ENCODE measurements around the gene BACE2.

Gene BACE2

DNA sequence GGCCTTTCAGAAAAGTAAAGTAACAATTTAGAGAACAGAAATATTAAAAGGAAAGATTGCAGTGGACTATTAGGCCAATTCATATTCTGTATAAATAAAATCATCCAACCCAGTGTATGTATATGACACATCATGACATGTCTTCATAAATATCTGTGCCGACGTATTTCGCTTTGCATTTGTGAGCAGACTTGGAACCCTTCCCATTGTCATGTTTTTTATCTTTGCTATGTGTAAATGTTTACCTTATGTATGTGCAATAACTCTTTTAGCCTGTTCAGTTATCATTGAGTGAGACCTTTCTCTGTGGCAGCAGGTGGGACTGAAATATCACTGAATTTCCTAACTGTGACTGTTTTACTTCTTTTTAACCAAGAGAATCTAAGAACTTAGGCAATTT, 90.7 kb downstream of the BACE2 start:
- Histone ChIP-seq H3K36me3 (ENCODE audit: insufficient read depth, low read depth, low read length) (no peaks in the 10 kb centered on the region), H3K27me3 (ENCODE audit: insufficient read depth, low read length) (no peaks in the 10 kb centered on the region), H3K27ac (ENCODE audit: low read length) (no peak overlapping the region), H3K4me1 (ENCODE audit: insufficient read depth, low read length) (no peaks in the 10 kb centered on the region), H3K9ac (ENCODE audit: low read depth, low read length) (no peak overlapping the region), H3K4me3 (ENCODE audit: low read length) (no peak overlapping the region), H3K9me3 (ENCODE audit: insufficient read depth, low read depth, low read length) (peaks cover 4% of the 10 kb centered on the region; the same call in 1 of the 2 replicates)

DNA sequence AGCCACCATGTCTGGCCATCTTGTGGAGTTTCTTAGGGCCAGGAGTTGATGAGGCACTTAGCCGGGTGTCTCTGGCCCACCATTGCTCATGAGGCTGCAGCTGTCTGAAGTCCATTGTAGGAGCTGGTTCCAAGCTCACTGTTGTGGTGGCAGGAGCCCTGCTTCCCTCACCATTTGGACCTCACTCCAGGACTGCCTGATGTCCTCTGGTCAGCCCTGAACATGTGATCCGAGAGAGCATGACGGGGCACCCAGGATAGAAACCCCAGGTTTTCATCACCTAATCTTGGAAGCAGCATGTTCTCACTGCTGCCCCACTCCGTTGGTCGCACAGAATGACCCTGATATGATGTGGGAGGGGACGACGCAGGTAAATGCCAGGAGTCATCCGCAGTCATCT, 92.5 kb downstream of the BACE2 start:
- Histone ChIP-seq H3K9me3 (ENCODE audit: insufficient read depth, low read depth, low read length) (no peaks in the 10 kb centered on the region), H3K4me1 (ENCODE audit: insufficient read depth, low read length) (no peaks in the 10 kb centered on the region), H3K4me3 (ENCODE audit: low read length) (no peak overlapping the region), H3K27me3 (ENCODE audit: insufficient read depth, low read length) (no peaks in the 10 kb centered on the region), H3K9ac (ENCODE audit: low read depth, low read length) (no peak overlapping the region), H3K36me3 (ENCODE audit: insufficient read depth, low read depth, low read length) (no peaks in the 10 kb centered on the region), H3K27ac (ENCODE audit: low read length) (no peak overlapping the region)

DNA sequence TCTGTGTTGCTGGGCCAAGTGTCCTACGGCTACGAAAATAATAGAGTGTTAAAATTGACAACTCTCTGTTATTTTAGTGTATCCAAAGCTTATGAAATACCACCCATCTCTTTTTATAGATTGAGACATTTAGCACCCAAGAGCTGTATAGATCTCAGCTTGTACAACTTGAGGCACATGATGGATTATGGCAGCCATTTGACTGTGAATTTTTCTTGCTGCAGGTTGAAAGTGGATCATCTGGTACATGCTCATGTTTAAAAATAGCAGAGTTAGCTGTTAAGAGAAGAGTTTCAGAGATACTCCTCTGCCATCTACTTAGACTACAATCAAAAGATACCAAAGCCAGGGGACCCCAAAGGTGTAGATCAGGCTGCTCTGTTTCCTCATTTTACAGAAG, 99.4 kb downstream of the BACE2 start:
- Histone ChIP-seq H3K9ac (ENCODE audit: low read depth, low read length) (no peak overlapping the region), H3K36me3 (ENCODE audit: insufficient read depth, low read depth, low read length) (no peaks in the 10 kb centered on the region), H3K4me3 (ENCODE audit: low read length) (no peak overlapping the region)

DNA sequence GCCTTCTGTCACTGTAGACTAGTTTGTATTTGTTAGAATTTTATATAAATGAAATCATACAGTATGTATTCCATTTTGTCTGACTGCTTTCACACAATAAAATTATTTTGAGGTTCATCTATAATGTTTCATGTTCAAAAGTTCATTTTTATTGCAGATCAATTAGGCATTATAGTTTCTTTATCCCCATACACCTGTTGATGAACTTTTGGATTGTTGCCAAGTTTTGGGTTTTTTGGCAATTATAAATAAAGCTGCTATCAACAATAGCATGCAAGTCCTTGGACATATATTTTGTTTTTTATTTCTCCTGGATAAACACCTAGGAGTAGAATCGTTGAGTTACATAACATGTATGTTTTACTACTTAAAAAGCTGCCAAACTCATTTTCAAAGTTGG, 101.6 kb downstream of the BACE2 start:
- Histone ChIP-seq H3K36me3 (ENCODE audit: insufficient read depth, low read depth, low read length) (no peaks in the 10 kb centered on the region), H3K27ac (ENCODE audit: low read length) (no peak overlapping the region), H3K9ac (ENCODE audit: low read depth, low read length) (no peak overlapping the region), H3K4me1 (ENCODE audit: insufficient read depth, low read length) (no peaks in the 10 kb centered on the region), H3K27me3 (ENCODE audit: insufficient read depth, low read length) (no peaks in the 10 kb centered on the region), H3K4me3 (ENCODE audit: low read length) (no peak overlapping the region), H3K9me3 (ENCODE audit: insufficient read depth, low read depth, low read length) (peaks cover 17% of the 10 kb centered on the region)

More for the DNA sequence above, 99.4 kb downstream of the BACE2 start:
- Histone ChIP-seq H3K9me3 (ENCODE audit: insufficient read depth, low read depth, low read length) (peaks cover 12% of the 10 kb centered on the region), H3K27me3 (ENCODE audit: insufficient read depth, low read length) (no peaks in the 10 kb centered on the region), H3K27ac (ENCODE audit: low read length) (no peak overlapping the region), H3K4me1 (ENCODE audit: insufficient read depth, low read length) (no peaks in the 10 kb centered on the region)

DNA sequence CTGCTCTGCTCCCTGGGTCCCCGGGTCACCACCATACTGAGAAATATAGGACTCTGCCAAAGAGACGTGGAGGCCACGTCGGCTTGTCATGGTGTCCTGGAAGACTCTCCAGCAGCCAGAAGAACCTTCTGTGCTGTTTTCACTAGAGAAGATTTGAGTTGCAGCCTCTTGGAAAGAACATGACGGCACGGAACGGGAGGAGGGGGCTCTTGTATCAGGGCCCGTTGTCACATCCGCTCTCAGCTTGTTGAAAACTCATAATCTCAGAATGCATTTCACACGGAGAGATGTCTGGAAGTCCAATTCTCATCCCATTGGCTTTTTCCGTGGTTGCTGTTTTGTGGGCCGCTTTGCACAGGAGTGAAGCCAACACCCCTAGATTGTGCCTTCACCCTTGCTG, 109.2 kb downstream of the BACE2 start:
- Histone ChIP-seq H3K27me3 (ENCODE audit: insufficient read depth, low read length) (no peaks in the 10 kb centered on the region), H3K4me3 (ENCODE audit: low read length) (no peak overlapping the region), H3K27ac (ENCODE audit: low read length) (no peak overlapping the region), H3K9me3 (ENCODE audit: insufficient read depth, low read depth, low read length) (peaks cover 7% of the 10 kb centered on the region), H3K4me1 (ENCODE audit: insufficient read depth, low read length) (peaks cover 6% of the 10 kb centered on the region; the same call in 1 of the 2 replicates), H3K36me3 (ENCODE audit: insufficient read depth, low read depth, low read length) (no peaks in the 10 kb centered on the region), H3K9ac (ENCODE audit: low read depth, low read length) (no peak overlapping the region)

DNA sequence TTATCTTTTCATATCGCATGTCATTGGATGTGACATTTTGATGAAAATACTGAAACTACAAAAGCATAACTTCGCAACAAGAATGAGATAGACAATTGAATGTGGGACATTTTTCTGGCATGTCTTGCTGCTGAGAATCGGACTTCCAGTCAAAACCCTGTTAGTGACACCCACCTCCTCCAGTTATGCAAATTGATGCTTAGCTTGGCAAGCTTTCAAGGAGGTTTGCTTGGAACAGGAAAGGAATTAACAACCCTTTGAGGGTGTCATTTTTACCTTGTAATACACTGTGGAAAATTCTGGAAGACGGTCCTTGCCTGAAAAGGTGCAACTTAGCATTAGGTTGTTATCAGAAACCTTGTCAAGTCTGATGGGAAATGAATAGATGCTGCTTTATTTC, 109.9 kb downstream of the BACE2 start:
- Histone ChIP-seq H3K4me1 (ENCODE audit: insufficient read depth, low read length) (peaks cover 6% of the 10 kb centered on the region; the same call in 1 of the 2 replicates), H3K36me3 (ENCODE audit: insufficient read depth, low read depth, low read length) (no peaks in the 10 kb centered on the region), H3K4me3 (ENCODE audit: low read length) (no peak overlapping the region), H3K9me3 (ENCODE audit: insufficient read depth, low read depth, low read length) (peaks cover under 1% of the 10 kb centered on the region), H3K27me3 (ENCODE audit: insufficient read depth, low read length) (peaks cover 1% of the 10 kb centered on the region; the same call in 1 of the 2 replicates), H3K27ac (ENCODE audit: low read length) (no peak overlapping the region), H3K9ac (ENCODE audit: low read depth, low read length) (no peak overlapping the region)

DNA sequence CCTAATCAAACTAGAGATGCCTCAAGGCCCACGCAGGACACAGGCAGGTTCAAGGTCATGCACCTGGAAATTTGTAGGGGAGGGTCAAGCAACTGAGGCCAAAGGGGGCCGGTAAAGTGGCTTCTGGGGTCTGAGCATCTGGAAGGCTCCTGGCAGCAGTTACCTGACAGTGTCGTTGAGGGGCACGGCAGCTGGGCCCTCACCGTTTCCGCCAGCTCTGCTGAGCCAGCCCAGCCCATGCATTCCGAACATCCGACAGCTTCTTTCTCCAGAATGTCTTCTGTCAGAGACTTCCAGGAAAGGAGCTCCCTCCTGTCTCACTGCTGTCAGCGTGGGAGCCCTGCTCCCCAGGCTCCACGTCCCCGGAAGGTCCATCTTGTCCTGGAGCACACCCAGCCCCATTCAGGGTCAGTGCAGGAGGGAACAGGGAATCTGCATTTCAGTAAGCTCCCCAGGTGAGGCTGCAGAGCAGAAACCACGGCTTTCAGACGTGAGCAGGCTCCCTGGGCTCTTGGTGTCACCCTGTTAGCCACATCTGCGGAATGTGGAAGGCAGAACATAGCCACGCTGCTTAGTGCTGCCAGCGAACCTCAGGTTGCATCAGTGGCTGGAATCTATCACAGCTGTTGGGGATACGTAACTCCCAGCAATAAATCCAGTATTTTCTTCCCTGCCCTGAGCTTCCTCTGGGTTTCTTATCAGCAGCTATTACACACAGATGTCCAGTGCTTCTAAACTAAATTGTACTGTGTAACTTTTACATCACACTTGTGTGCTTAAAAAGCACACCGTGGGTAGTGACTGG, 112.4 kb downstream of the BACE2 start:
- Histone ChIP-seq H3K9ac (ENCODE audit: low read depth, low read length) (no peak overlapping the region), H3K4me1 (ENCODE audit: insufficient read depth, low read length) (peaks cover 6% of the 10 kb centered on the region; the same call in 1 of the 2 replicates), H3K27ac (ENCODE audit: low read length) (no peak overlapping the region), H3K27me3 (ENCODE audit: insufficient read depth, low read length) (peaks cover 3% of the 10 kb centered on the region; the same call in 1 of the 2 replicates), H3K36me3 (ENCODE audit: insufficient read depth, low read depth, low read length) (no peaks in the 10 kb centered on the region), H3K4me3 (ENCODE audit: low read length) (no peak overlapping the region), H3K9me3 (ENCODE audit: insufficient read depth, low read depth, low read length) (no peaks in the 10 kb centered on the region; the same call in 1 of the 2 replicates)

DNA sequence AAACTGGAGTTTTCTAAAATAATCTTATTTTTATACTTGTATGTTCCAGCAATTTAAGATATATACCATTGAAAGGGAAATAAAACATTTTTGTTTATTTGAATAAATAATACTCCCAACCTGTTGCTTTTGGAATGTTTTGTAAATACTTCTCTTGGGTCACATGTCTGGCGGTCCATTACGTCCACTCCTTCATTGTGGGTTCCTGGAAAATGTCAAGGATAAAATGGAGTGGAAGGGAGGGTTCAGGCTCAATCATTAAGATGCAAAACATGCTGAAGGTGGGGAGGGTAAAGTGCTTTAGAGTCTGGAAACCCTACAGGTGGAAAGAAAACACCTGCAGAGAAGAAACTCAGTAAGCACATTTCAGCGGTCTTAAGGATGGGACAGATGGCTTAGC, 114.5 kb downstream of the BACE2 start:
- Histone ChIP-seq H3K9ac (ENCODE audit: low read depth, low read length) (no peak overlapping the region), H3K4me3 (ENCODE audit: low read length) (no peak overlapping the region)

DNA sequence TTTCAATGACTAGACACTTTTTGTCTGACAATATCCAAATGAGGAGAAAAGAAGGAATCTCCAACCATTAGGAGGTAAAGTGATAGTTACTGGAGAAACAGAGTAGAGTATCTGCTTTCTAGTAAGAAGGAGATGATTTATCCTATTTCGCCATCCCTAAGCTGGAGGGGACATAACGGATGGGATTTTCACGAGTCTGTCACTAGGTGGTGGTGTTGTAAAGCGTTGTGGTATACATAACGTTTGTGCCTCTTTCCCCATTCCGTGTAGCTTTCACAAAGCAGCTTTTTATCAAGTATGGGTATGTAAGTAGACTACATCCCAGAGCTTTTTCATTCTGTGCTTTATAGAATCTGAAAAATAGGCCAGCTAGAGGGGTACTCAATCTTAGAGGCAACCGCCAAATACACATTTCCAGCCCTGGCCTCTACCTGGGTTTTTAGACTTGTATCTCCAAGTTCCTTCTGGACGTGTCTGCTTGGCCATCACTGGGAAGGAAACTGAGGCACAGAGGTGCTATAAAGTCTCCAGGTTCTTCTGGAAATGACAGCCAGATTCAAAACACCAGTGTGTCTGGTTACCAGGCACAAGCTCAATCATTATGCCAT, 115.4 kb downstream of the BACE2 start:
- no peaks in the 10 kb centered on the region for H3K9me3 ChIP-seq (ENCODE audit: insufficient read depth, low read depth, low read length)
- no peak overlapping the region for H3K27ac ChIP-seq (ENCODE audit: low read length)
- H3K9ac ChIP-seq (ENCODE audit: low read depth, low read length) = no peak overlapping the region
- H3K36me3 ChIP-seq (ENCODE audit: insufficient read depth, low read depth, low read length) = no peaks in the 10 kb centered on the region
- no peak overlapping the region for H3K4me3 ChIP-seq (ENCODE audit: low read length)
- H3K4me1 ChIP-seq (ENCODE audit: insufficient read depth, low read length) = no peaks in the 10 kb centered on the region
- peaks cover 3% of the 10 kb centered on the region; the same call in 1 of the 2 replicates for H3K27me3 ChIP-seq (ENCODE audit: insufficient read depth, low read length)

More for the DNA sequence above, 114.5 kb downstream of the BACE2 start:
- Histone ChIP-seq H3K36me3 (ENCODE audit: insufficient read depth, low read depth, low read length) (no peaks in the 10 kb centered on the region), H3K27me3 (ENCODE audit: insufficient read depth, low read length) (peaks cover 3% of the 10 kb centered on the region; the same call in 1 of the 2 replicates), H3K4me1 (ENCODE audit: insufficient read depth, low read length) (peaks cover 6% of the 10 kb centered on the region; the same call in 1 of the 2 replicates), H3K27ac (ENCODE audit: low read length) (no peak overlapping the region), H3K9me3 (ENCODE audit: insufficient read depth, low read depth, low read length) (no peaks in the 10 kb centered on the region)

DNA sequence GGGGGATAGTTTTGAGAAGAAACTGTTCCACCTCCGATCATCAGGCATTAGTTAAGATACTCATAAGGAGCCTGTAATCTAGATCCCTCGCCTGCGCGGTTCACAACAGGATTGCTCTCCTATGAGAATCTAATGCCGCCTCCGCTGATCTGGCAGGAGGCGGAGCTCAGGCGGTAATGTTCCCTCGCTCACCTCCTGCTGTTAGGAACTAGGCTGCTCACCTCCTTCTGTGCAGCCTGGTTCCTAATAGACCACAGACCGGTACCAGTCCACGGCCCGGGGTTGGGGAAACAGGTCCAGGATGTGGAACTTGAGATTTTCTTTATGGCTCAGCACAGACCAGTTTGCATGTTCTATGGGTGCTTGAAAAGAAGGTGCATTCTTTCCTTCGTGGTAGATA, 121.5 kb downstream of the BACE2 start:
- no peaks in the 10 kb centered on the region; the same call in 1 of the 2 replicates for H3K4me1 ChIP-seq (ENCODE audit: insufficient read depth, low read length)
- no peak overlapping the region for H3K9ac ChIP-seq (ENCODE audit: low read depth, low read length)
- H3K36me3 ChIP-seq (ENCODE audit: insufficient read depth, low read depth, low read length) = no peaks in the 10 kb centered on the region
- H3K9me3 ChIP-seq (ENCODE audit: insufficient read depth, low read depth, low read length) = peaks cover 16% of the 10 kb centered on the region
- H3K27ac ChIP-seq (ENCODE audit: low read length) = no peak overlapping the region
- H3K4me3 ChIP-seq (ENCODE audit: low read length) = no peak overlapping the region
- no peaks in the 10 kb centered on the region for H3K27me3 ChIP-seq (ENCODE audit: insufficient read depth, low read length)

DNA sequence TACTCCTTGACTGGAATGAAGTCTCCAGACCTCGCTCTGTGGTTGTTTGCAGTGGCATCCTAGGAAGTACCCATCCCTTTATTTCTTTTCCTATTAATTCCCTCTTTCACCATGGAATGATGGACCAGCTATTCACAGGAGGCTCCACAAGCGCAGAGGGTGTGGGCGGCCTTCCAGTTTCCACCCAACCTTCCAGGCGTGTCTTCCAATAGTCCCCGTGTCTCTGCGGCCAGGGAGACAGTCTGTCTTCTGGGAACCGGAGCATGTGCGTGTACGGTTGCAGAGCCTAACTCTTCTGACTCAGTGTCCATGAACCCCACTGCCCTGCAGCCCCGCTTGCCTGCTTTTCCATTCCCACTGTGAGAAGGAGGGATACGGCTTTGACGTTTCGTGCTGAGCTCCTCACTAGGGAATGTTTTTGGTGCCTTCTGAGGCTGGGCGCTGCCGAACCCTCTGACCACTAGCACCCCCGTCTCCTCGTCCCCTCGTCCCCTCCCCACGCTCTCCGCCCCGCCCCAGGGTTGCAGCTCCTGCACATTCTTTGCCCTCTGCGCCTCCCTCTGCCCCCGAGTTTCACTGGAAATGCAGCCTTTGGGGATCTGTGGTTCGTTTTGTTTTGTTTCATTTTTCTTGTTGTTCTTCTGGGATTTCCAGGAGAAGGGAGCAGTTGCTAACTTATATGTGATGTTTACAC, 122.3 kb downstream of the BACE2 start:
- H3K4me3 ChIP-seq (ENCODE audit: low read length) = no peak overlapping the region
- no peak overlapping the region for H3K9ac ChIP-seq (ENCODE audit: low read depth, low read length)
- peaks cover 16% of the 10 kb centered on the region for H3K9me3 ChIP-seq (ENCODE audit: insufficient read depth, low read depth, low read length)
- H3K27me3 ChIP-seq (ENCODE audit: insufficient read depth, low read length) = no peaks in the 10 kb centered on the region
- H3K27ac ChIP-seq (ENCODE audit: low read length) = no peak overlapping the region
- no peaks in the 10 kb centered on the region; the same call in 1 of the 2 replicates for H3K4me1 ChIP-seq (ENCODE audit: insufficient read depth, low read length)
- no peaks in the 10 kb centered on the region for H3K36me3 ChIP-seq (ENCODE audit: insufficient read depth, low read depth, low read length)
